Nephron (organoid): ENCODE measurements around the gene PLB1.
"Not testable (repeated sequence)": the region's sequence is repeated elsewhere in the genome, so short reads cannot be mapped to it uniquely, and the experiment has no call there.

Experiments
- H3K27ac Mint-ChIP-seq, 3 experiments: 2 replicates each; pipeline ENCODE4 v1.8.0; 2020; ENCODE audit warnings: mixed read lengths in 3 of 3, mild to moderate bottlenecking in 2 of 3, moderate library complexity in 1 of 3
- H3K27me3 Mint-ChIP-seq: 2 replicates; pipeline ENCODE4 v1.8.0; 2021; ENCODE audit warnings: low read depth, mild to moderate bottlenecking, moderate library complexity, mixed read lengths
- H3K36me3 Mint-ChIP-seq: 2 replicates; pipeline ENCODE4 v1.8.0; 2020; ENCODE audit warnings: low read depth, mixed read lengths
- H3K4me1 Mint-ChIP-seq: 2 replicates; pipeline ENCODE4 v1.8.0; 2020; ENCODE audit warnings: mixed read lengths
- H3K4me3 Mint-ChIP-seq, 3 experiments: 2 replicates each; pipeline ENCODE4 v1.8.0; 2020; ENCODE audit warnings: mild to moderate bottlenecking in 3 of 3, mixed read lengths in 3 of 3, moderate library complexity in 2 of 3
- H3K9me3 Mint-ChIP-seq: 2 replicates; pipeline ENCODE4 v1.8.0; 2020; ENCODE audit warnings: mixed read lengths
- TF ChIP-seq, protein P1 (sequence below), 3 experiments: fragments of 200-600 bp; sonication (generic); IDR thresholded peaks; one replicate each; pipeline ENCODE4 v1.5.0; 2021; ENCODE audit warnings: antibody characterized with exemption in 3 of 3; ENCODE audit not compliant: unreplicated experiment in 3 of 3

PLB1 gene

DNA sequence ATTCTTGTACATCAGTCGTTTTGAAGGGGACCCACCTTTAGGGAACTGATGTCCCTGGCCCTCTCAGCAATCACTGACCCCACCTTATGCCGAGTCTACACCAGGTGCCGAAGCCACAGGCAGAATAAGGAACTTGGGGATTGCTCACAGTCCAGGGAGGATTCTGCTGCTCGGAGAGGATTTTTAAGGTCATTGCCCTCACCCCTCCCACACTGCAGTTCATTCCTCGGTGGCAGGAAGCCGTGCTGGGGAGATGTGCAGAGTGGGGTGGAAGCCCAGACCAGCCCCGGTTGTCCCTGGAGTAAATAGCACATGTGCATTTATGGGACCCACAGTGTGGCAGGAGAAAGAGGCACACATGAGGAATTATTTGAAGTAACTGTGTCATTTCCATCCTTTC lies 50.4 kb downstream of the PLB1 start:
- Mint-ChIP-seq H3K36me3 (no peaks in the 10 kb centered on the region), H3K4me3 (no peak overlapping the region), H3K9me3 (no peaks in the 10 kb centered on the region), H3K27me3 (peaks cover 10% of the 10 kb centered on the region), H3K27ac (no peak overlapping the region), H3K4me1 (peaks cover 30% of the 10 kb centered on the region)
- TF ChIP-seq, protein P1, sequence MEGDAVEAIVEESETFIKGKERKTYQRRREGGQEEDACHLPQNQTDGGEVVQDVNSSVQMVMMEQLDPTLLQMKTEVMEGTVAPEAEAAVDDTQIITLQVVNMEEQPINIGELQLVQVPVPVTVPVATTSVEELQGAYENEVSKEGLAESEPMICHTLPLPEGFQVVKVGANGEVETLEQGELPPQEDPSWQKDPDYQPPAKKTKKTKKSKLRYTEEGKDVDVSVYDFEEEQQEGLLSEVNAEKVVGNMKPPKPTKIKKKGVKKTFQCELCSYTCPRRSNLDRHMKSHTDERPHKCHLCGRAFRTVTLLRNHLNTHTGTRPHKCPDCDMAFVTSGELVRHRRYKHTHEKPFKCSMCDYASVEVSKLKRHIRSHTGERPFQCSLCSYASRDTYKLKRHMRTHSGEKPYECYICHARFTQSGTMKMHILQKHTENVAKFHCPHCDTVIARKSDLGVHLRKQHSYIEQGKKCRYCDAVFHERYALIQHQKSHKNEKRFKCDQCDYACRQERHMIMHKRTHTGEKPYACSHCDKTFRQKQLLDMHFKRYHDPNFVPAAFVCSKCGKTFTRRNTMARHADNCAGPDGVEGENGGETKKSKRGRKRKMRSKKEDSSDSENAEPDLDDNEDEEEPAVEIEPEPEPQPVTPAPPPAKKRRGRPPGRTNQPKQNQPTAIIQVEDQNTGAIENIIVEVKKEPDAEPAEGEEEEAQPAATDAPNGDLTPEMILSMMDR (IDR thresholded peaks at IDR 0.05; ENCODE audit: unreplicated experiment in 3 of 3): no peak

DNA sequence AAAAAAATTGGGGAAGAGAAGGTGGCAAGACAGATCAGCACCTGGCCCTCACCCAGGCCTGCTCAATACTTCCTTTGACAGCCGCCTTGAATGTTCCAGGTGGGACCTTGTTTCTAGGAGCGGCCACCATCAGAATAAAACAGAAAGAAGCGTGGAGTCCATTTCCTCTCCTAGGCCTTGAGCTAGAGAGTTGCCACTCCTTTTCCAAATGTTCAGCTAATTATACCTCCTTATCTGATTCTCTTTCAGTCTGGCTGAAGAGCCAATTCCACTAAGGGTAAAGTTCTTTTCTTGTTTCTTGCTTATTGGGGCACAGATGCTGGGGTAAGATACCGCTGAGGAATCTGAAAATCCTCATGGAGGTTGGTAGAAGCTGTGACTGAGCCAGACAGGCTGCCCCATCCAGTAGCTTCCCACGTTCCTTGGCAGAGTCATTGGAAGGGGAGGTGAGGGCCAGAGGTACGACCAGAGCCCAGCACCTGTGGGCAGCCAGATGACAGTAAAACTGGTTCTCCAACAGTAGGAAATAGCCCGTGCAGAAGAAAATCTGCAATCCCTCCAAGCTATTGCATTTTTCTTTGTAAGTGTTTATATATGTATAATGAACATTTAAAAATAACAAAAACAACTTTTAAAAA lies 51.5 kb downstream of the PLB1 start:
- Mint-ChIP-seq H3K4me1 (peaks cover 30% of the 10 kb centered on the region), H3K27me3 (peaks cover 10% of the 10 kb centered on the region), H3K36me3 (no peaks in the 10 kb centered on the region), H3K9me3 (no peaks in the 10 kb centered on the region), H3K27ac (no peak overlapping the region), H3K4me3 (no peak overlapping the region)
- TF ChIP-seq, protein P1 (IDR thresholded peaks at IDR 0.05; ENCODE audit: unreplicated experiment in 3 of 3): no peak

DNA sequence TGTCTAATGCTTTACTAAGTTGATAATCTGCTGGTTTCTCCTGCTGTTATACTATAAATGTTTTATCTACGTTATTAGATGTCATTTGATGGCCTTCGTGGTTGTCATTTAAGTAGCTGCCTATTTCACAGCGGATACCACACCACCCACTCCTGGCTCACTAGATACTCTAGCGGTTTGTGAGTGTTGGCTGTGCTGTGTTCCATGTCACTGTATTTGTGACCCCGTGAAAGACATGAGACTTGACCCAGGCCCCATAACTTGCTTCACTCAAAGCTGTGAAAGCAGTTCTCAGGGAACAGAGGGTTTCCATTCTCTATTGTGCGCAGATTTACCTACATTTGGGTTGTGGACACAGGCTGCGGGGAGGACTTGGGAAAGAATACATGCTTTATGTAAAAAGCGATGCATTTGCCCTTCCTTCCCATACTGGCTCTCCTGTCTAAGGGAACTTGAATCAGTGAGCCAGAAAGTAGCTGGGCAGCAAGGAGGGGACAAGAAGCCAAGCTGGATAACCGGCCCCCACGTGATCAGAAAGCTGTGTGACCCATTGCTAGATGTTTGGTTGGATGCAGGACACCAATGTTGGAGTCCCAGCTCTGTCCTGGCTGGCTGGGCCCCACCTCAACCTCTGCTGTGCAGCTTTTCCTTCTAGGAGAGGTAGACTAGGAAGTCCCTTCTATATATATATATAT lies 52.2 kb downstream of the PLB1 start:
- Mint-ChIP-seq H3K9me3 (no peaks in the 10 kb centered on the region), H3K27ac (no peak overlapping the region), H3K36me3 (no peaks in the 10 kb centered on the region), H3K4me3 (no peak overlapping the region), H3K27me3 (peaks cover 10% of the 10 kb centered on the region), H3K4me1 (peaks cover 26% of the 10 kb centered on the region)
- TF ChIP-seq, protein P1 (IDR thresholded peaks at IDR 0.05; ENCODE audit: unreplicated experiment in 3 of 3): no peak

DNA sequence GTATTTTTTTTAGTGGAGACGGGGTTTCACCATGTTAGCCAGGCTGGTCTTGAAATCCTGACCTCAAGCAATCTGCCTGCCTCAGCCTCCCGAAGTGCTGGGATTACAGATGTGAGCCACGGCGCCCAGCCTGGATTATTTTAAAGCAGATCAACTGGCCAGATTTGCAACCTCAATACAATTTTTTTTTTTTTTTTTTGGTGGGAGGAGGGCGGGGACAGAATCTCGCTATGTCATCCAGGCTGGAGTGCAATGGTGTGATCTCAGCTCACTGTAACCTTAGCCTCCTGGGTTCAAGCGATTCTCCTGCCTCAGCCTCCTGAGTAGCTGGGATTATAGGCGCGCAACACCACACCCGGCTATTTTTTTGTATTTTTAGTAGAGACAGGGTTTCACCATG lies 54.5 kb downstream of the PLB1 start:
- H3K27ac Mint-ChIP-seq, H3K36me3 Mint-ChIP-seq, H3K9me3 Mint-ChIP-seq, H3K27me3 Mint-ChIP-seq, H3K4me3 Mint-ChIP-seq: not testable (repeated sequence)
- peaks cover 12% of the 10 kb centered on the region for H3K4me1 Mint-ChIP-seq

DNA sequence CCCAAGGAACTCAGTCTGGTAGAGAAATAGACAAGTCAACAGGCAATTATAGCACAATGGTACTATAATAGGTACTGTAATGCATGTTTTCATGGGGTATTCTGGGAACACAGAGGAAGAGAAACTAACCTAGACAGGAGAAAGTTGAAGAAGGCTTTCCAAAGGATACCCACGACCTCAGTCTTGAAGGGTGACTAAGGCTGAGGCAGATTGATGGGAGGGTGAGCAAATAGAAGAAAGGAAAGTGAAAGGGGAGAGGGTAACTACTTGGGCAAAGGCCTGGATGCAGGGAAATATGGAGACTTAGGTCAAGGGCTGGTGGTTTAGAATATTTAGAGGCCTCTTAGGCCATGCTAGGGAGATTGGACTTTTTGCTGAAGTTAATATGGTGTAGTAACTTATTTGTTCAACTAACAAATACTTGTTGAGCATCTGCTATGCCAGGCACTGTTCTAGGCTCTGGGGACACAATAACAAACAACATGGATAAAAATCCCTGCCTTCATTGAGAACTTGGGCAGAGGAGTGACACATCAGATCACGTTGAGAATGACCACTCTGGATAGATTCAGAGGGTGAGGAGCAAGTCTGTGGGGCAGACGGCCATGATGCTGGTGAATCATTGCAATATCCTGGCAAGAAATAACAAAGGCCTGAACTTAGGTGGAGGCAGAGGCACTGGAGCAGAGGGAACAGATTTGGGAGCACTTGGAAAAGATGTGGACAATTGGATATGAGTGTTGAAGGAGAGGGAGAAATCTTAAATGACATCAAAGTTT lies 56.4 kb downstream of the PLB1 start:
- Mint-ChIP-seq H3K4me3 (no peak overlapping the region), H3K4me1 (peaks cover 6% of the 10 kb centered on the region), H3K27me3 (peaks cover 4% of the 10 kb centered on the region), H3K36me3 (no peaks in the 10 kb centered on the region), H3K27ac (no peak overlapping the region), H3K9me3 (no peaks in the 10 kb centered on the region)
- TF ChIP-seq, protein P1 (IDR thresholded peaks at IDR 0.05; ENCODE audit: unreplicated experiment in 3 of 3): no peak

DNA sequence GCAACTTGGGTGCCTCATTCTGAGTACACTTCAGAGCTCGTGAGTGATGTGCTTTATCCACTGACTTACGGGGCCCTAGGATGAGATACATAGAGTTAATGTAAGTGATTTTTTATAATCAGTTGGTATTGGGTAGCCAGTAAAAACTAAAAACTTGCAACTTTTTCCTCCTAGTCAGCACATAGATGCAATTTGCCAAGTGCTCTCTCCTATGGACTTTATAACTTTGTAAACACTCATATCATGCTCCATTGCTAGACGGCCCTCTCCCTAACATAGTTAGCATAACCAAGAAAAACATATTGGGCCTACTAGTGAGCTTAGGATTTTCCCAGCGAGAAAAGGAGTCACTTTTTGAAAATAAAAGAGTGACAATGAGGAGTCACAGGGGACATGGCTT lies 60.4 kb downstream of the PLB1 start:
- Mint-ChIP-seq H3K27me3 (no peaks in the 10 kb centered on the region), H3K4me3 (no peak overlapping the region), H3K4me1 (no peaks in the 10 kb centered on the region), H3K9me3 (no peaks in the 10 kb centered on the region), H3K36me3 (no peaks in the 10 kb centered on the region), H3K27ac (no peak overlapping the region)
- TF ChIP-seq, protein P1 (IDR thresholded peaks at IDR 0.05; ENCODE audit: unreplicated experiment in 3 of 3): no peak
